Erythroblast (primary cell): Measurements from ENCODE around the gene GDF11.

Source experiments
- GATA1 ChIP-seq: IDR thresholded peaks from 2 replicates; pipeline ENCODE4 v1.6.1; 2011; ENCODE audit warnings: low read depth, mild to moderate bottlenecking, control low read depth, low read length, moderate library complexity
- POLR2A ChIP-seq: IDR thresholded peaks from 2 replicates; pipeline ENCODE4 v1.6.1; 2011; ENCODE audit warnings: mild to moderate bottlenecking, low read length

DNA sequence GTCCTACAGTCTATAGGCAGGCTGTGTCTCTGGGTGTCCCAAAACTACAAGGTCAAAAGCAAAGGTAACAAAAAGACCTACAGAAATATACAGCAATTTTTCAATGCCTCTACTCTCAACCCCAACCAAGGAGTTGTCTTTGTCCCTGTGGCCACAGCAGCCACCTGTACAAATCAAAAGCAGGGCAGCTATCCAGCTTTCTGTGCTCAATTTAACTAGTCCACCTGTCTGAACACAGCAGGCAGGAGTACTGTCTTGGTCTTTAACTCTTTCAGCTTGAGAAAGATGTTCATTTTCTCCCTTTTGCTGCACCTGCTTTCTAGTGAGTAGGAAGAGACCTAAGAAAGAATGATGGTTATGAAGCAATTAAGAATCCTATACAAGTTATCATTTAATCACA is 19.7 kb downstream of the GDF11 start:
- TF ChIP-seq POLR2A (no peak), GATA1 (no peak)
